ENCODE measurements around the gene SET.

Gene SET

DNA sequence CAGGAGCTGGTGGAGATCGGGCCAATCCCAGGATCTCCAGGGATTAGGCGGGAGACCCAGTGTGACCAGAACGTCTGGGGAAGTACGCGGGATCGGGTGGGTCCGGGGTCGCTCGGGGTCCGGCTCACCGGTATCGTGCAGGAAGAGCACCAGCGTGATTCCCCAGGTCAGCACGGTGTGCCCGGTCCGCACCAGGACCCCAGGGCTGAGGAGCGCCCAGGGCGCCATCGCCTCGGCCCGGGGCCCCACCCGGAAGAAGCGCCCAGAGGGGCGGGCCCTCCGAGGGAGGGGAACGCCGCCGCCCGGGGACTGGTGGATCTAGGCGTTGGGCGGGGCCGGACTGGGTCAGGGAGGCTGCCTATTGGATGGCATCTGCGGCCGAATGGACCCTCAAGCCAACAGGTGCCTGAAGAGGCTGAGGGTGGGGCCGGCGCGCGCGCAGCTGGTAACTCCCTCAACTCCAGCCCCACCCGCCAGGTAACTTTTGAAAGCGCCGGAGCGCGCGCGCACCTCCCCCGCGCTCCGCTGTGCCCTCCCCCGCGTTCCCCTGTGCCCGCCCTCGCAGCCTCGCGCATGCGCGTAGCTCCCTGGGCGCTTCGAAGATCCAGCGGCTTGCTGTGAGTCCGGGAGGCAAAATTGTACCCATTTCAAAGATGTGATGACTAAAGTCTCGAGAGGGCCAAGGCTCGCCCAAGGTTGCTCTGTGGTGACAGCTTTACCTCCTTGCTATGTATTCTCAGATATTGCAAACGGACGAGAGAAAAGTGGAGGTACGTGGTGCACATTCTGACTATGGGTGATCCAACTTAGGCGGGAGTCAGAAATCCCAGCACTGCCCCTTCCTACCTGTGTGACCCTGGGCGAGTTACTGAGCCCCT lies 35.1 kb downstream of the SET start, which contains the start of gene ZDHHC12:
TSS of gene ZDHHC12 (minus strand) at position 262 of the 878 bp plus-strand sequence. CDS start at position 228, 34 bp downstream.
- no peaks in the 10 kb centered on the region for H3K36me3 ChIP-seq (ENCODE audit: low read length)
- H3K9me2 ChIP-seq (replicated peaks; ENCODE audit: insufficient read depth, low read length): no peaks in the 10 kb centered on the region
- peak within 1 kb of the TSS; percentile 62 for H3K27ac ChIP-seq (ENCODE audit: low read depth, low read length)
- peak within 1 kb of the TSS; percentile 75 for H2AFZ ChIP-seq (ENCODE audit: low read depth, low read length, severe bottlenecking)
- TF ChIP-seq CTCF (IDR thresholded peaks at IDR 0.05; ENCODE audit: insufficient read depth, low read length, poor library complexity, severe bottlenecking) (no peak), EZH2phosphoT487 (conservative IDR thresholded peaks at IDR 0.05; ENCODE audit: low read length) (no peak)
- peaks cover 32% of the 10 kb centered on the region for H3K79me2 ChIP-seq (ENCODE audit: insufficient read depth, low read length)
- H4K20me1 ChIP-seq (ENCODE audit: low read depth, low read length): no peaks in the 10 kb centered on the region
- peaks cover 5% of the 10 kb centered on the region; the same call in 1 of the 2 replicates for H3F3A ChIP-seq (ENCODE audit: insufficient read depth)
- H3K4me2 ChIP-seq (ENCODE audit: low read depth, low read length, poor library complexity, severe bottlenecking): peak within 1 kb of the TSS; percentile 98
- no peaks in the 10 kb centered on the region for H3K27me3 ChIP-seq (ENCODE audit: low read length)
- H3K9ac ChIP-seq (ENCODE audit: low read length): peak within 1 kb of the TSS; percentile 100
- H3K4me3 ChIP-seq (ENCODE audit: insufficient read depth, low read length, poor library complexity, severe bottlenecking): peak within 1 kb of the TSS; percentile 99
- no peaks in the 10 kb centered on the region for H3K9me3 ChIP-seq (ENCODE audit: insufficient read depth, low read length)

DNA sequence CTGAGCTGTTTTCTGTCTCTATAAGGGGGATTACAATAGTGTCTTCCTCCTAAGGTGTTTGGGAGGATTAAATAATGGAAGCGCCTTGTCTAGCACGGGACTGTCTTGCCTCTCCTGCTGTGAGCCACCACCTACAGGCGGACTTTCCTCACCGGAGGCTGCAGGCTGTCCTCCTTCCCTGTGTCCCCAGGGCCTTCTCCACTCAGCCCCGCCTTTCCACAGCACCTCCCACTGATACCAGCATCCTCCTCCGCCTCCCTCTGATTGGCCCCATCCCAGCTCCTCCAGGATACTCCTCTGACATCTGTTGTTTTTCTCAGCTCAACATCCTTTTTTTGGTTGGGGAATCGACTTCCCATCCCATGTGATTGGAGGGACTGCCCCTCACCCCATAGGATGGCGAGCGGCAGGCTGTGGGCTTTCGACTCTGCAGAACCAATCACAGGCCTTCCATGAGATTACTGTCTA lies 35.8 kb downstream of the SET start:
- Histone ChIP-seq H2AFZ (ENCODE audit: low read depth, low read length, severe bottlenecking) (peak overlapping the region; percentile 75), H3K36me3 (ENCODE audit: low read length) (no peaks in the 10 kb centered on the region), H3K9me3 (ENCODE audit: insufficient read depth, low read length) (no peaks in the 10 kb centered on the region), H3K9me2 (replicated peaks; ENCODE audit: insufficient read depth, low read length) (no peaks in the 10 kb centered on the region), H3K27ac (ENCODE audit: low read depth, low read length) (peak overlapping the region; percentile 59), H3K79me2 (ENCODE audit: insufficient read depth, low read length) (peaks cover 32% of the 10 kb centered on the region), H3F3A (ENCODE audit: insufficient read depth) (peaks cover 5% of the 10 kb centered on the region; the same call in 1 of the 2 replicates), H4K20me1 (ENCODE audit: low read depth, low read length) (no peaks in the 10 kb centered on the region), H3K27me3 (ENCODE audit: low read length) (no peaks in the 10 kb centered on the region), H3K9ac (ENCODE audit: low read length) (peak overlapping the region; percentile 76), H3K4me3 (ENCODE audit: insufficient read depth, low read length, poor library complexity, severe bottlenecking) (peak overlapping the region; percentile 90), H3K4me2 (ENCODE audit: low read depth, low read length, poor library complexity, severe bottlenecking) (peak overlapping the region; percentile 78)
- TF ChIP-seq EZH2phosphoT487 (conservative IDR thresholded peaks at IDR 0.05; ENCODE audit: low read length) (no peak), CTCF (IDR thresholded peaks at IDR 0.05; ENCODE audit: insufficient read depth, low read length, poor library complexity, severe bottlenecking) (no peak)

- no peak overlapping the region for H3K4me2 ChIP-seq (ENCODE audit: low read depth, low read length, poor library complexity, severe bottlenecking)
- peaks cover 29% of the 10 kb centered on the region for H3K79me2 ChIP-seq (ENCODE audit: insufficient read depth, low read length)
- H3K9me3 ChIP-seq (ENCODE audit: insufficient read depth, low read length): no peaks in the 10 kb centered on the region
- TF ChIP-seq CTCF (IDR thresholded peaks at IDR 0.05; ENCODE audit: insufficient read depth, low read length, poor library complexity, severe bottlenecking) (no peak), EZH2phosphoT487 (conservative IDR thresholded peaks at IDR 0.05; ENCODE audit: low read length) (no peak)
- H3K27me3 ChIP-seq (ENCODE audit: low read length): no peaks in the 10 kb centered on the region
- H3F3A ChIP-seq (ENCODE audit: insufficient read depth): peaks cover 1% of the 10 kb centered on the region; the same call in 1 of the 2 replicates
- no peaks in the 10 kb centered on the region for H3K36me3 ChIP-seq (ENCODE audit: low read length)
- no peaks in the 10 kb centered on the region for H3K9me2 ChIP-seq (replicated peaks; ENCODE audit: insufficient read depth, low read length)
- no peak overlapping the region for H3K4me3 ChIP-seq (ENCODE audit: insufficient read depth, low read length, poor library complexity, severe bottlenecking)
- H3K27ac ChIP-seq (ENCODE audit: low read depth, low read length): no peak overlapping the region
- no peak overlapping the region for H3K9ac ChIP-seq (ENCODE audit: low read length)
- no peak overlapping the region for H2AFZ ChIP-seq (ENCODE audit: low read depth, low read length, severe bottlenecking)
- no peaks in the 10 kb centered on the region for H4K20me1 ChIP-seq (ENCODE audit: low read depth, low read length)
Observed at GRCh38 chr9:128727640-128728248, 38.7 kb downstream of the SET start.

Measured in SU-DHL-6 (cell line).